ENCODE data around the gene UBE2E1.

Gene UBE2E1

GRCh38 chr3:23796518-23796917 is 9.2 kb upstream of the UBE2E1 start:
- DNase-seq, result no peak

- no peak for DNase-seq
These were observed 8.3 kb upstream of the UBE2E1 start for GRCh38 chr3:23797491-23797890.

- DNase-seq, result no peak
These were observed 7.3 kb upstream of the UBE2E1 start for GRCh38 chr3:23798456-23798855.

- no peak for DNase-seq
These were observed 6.9 kb upstream of the UBE2E1 start for GRCh38 chr3:23798876-23799275.

GRCh38 chr3:23800731-23801130 is 5.0 kb upstream of the UBE2E1 start:
- no peak for DNase-seq

DNA sequence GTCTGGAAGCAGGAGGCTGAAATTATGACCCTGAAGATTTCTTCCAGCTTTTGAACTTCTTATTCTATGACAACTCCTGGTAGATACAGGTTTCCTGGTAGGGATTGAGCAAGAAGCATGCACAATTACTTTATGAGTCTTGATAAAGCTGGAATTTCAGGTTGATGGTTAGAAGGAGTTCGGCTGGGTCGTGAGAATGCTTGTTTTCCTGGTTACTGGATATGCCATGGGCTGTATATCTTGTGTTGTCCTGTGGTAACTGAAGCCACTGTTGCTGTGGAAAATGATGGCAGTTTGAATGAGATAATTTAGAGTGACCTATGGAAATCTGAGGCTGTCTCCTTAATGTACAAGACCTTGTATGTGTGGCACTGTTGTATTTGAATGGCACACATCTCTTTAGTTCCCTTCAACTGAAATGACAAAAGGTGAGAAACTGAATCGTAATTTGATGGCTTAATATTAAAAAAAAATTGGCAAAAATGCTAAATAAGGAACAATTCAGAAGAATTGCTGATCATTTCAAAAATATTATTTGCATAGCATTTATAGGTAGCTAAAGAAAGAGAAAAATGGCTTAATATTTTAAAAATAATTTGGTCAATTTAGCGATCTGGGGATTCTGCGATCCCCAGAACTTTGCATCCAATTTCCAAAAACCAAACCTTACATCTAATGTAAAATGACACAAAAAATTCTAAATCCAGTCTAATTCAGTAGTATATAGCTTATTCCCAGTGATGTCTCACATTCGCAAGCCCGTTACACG is 1.1 kb upstream of the UBE2E1 start:
- DNase-seq, result no peak

DNA sequence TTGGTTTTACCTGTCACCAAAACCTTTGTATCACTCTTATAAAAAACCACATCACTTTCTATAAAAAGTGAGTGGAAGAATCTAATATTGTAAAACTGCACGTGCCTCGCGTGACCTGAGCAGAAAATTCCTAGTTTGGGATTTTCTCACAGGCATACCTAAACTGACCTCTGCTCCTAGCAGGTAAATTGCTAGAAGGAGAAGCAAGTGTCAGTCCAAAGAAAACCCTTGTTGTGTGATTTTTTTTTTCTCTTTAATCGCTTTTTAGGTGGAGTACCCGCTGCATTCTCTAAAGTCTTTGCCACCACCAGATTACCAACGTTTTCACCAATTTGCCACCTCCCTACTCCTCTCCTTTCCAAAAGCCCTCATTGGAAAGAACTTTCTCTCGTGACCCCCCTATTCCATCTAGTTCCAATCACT is 534 bp upstream of the UBE2E1 start:
- no peak for DNase-seq

DNA sequence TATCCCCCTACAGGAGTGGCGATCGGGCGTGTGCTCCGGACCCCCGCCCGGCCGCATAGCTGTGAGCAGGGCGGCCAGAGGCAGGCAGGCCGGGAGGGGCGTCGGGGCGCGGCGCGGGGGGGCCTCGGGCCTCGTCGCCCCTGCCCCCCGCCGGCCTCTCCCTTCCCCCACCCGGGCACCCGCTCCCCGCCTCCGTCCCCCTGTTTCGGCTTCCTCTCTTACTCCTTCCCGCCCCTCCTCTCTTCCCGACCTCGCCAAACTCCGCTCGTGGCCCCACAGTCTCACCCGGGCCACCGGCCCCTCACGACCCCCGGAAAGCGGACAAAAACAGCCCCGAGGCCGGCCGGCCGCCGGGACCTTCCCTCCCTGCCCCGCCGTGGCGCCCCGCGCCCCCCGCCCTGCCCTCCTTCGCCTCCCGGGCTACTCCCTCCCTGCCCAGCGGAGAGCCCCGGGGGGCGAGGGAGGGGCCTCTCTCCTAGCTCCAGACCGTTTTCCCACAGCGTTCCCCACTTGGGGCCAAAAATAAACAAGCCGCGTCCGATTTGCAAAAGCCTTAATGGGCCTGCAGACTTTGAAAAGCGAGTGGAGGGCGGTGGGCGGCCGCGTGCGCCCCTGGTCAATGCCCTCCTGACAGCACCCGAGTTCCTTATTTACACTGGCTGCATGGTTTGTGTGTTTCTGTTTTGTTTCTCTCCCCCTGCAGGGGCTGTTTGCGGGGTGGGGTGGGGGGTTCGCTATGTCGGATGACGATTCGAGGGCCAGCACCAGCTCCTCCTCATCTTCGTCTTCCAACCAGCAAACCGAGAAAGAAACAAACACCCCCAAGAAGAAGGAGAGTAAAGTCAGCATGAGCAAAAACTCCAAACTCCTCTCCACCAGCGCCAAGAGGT is 1.0 kb downstream of the UBE2E1 start:
- DNase-seq, result peak in 1 of 4 experiments; percentile 3

DNA sequence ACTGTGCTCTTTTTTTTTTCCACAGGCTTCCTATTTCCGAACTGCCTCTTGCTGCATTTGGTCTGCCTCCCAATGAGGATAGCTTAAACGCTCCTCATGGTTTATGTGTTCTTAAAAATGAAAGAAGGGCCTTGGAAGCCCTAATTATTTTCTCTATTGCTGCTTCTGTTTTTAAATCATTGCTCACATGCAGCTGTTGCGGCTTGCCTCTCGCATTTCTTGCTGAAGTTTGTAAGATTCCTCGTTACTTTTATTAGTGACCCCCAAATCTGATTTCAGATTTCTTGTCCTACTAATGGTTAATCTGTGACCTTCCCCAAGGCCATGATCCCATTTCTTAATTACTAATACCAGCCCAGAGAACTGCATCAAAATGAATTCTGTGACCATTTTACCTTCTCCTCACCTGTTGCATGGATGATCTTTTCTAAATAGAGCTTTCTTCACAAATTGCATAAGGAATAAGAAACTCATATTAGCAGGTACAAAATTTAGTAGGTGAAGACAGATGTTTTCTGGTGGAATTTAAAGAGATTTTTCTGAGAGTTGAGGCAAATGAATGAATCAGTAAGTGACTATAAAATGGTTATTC is 1.8 kb downstream of the UBE2E1 start:
- DNase-seq, result no peak

DNA sequence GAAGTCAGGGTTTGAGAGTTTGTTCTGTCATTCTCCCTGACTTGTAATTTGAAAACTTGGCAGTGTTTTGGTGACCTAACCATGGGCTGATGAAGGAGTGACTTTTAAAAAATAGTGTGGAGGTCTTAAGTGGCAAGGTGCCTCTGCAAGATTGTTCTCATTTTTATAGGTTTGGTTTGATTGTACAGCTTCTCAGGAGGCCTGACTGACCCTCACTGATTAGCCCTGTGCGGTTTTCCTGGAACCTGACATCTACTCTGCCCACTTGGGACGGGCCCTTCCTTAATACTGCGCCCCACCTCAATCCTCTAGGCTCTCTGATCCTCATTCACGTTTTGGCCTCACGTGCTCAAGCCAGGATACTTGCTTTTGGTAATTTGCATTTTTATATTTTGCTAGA is 2.8 kb downstream of the UBE2E1 start:
- no peak for DNase-seq

DNA sequence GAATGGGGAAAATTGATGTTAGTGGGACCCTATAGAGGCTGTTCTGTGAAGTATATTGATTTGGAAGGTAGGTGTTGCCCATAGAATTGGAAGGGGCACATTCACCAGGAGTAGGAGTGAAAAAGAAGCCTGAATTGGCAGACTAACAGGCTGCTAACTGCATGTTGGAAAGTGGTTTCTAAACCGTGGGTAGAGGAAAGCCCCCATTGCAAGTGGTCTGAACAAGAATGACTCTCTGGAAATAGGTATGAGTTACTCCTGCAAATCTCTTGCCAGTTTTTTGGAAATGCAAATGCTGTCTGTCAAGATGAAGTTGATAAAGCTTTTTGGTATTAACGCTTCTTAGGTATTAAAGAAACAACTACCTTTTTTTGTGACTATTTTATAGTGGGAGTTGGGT is 3.5 kb downstream of the UBE2E1 start:
- no peak for DNase-seq

GRCh38 chr3:23809840-23810342 is 4.1 kb downstream of the UBE2E1 start:
- no peak for DNase-seq

DNA sequence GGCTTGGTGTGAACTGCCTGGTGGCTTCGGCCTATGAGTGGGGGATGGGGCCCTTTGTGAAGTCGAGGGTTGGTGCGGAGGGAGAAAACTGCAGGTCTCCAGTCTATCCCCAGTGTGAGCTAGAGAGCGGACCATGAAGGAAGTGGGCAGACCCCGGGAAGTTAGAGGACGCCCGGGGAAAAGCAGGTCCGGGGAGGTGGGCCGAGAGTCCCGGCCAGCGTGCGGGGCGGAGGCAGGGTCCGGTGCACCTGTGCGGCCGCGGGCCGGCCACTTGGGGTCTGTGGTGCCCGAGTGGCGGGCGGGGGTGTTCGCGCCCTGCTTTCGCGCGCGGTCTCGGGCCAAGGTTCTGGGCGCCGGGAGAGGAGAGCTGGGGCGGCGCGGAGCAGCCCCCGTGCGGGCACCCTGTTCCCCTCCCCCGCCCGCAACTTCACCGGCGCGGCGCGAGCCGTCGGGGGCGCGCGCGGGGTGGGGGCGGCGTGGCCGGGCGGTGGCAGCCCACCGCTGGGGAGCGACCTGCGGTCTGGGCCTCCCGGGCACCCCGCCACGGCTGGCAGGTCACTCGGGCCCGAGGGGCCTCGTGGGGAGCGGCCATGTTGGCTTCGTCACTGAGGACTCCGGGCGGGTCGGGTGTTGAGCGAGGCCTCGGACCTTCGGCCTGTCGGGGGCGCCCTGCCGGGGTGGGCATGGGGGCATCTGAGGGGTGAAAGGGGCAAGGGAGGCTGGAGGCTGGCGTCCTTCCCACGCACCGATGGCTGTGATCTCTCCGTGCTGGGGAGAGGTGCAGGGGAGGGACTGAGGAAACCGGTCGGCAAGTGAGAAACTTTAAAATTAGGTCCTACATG is 4.8 kb downstream of the UBE2E1 start:
- peak in 3 of 4 experiments; percentile 9 to 21 (median 19) for DNase-seq

- no peak for DNase-seq
These were observed 5.4 kb downstream of the UBE2E1 start for GRCh38 chr3:23811185-23811527.

- no peak for DNase-seq
These were observed 6.2 kb downstream of the UBE2E1 start for GRCh38 chr3:23811919-23812318.

DNA sequence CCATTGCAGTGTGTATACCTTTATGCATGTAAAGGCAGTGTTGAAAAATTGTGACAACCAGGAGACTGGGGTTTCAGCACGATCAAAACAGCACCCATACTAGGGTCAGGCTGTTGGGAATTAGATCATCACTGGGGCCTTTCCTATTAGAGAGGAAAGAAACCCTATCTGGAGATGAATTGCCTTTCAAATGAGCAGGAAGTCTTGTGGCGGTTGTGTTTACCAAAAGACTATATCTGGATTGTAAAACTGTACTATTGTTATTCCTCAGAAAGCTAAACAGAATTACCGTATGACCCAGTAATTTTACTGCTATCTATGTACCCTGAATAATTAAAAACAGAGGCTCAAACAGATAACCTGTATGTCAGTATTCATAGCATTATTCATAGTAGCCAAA is 10.1 kb downstream of the UBE2E1 start:
- DNase-seq, result no peak

GRCh38 chr3:23816721-23817120 is 11.0 kb downstream of the UBE2E1 start:
- no peak for DNase-seq

DNA sequence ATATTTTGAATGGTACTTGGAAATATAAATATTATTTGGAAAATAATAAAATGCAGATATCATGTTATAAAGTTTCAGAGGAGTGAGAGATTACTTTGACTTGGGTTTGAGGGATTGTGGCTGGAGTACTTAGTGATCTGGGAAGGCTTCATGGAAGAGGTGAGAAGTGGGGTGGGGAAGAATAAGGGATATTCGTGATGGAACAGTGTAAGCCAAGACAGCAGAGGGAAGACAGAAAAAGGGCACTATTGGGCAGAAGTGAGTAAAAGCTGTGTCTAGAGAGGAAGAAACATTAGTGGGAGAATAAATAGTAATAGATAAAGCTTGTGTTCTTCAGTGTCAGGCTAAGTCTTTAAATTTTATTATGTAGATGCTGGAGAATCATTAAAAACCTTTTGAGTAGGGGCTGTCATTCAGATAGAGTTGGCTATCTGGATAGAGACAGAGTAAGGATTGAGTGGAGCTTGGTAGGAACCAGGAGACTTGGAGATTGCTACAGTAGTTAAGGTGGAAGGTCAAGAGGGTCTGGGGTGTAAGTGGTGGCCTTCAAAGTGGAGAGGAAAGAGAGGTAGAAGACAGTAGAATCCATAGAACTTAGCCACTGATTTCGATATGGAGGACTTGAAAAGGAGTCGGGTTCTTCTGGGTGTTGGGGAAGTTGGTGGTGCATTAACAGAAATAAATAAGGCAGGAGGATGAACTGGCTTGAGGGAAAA is 11.9 kb downstream of the UBE2E1 start:
- no peak for DNase-seq

DNA sequence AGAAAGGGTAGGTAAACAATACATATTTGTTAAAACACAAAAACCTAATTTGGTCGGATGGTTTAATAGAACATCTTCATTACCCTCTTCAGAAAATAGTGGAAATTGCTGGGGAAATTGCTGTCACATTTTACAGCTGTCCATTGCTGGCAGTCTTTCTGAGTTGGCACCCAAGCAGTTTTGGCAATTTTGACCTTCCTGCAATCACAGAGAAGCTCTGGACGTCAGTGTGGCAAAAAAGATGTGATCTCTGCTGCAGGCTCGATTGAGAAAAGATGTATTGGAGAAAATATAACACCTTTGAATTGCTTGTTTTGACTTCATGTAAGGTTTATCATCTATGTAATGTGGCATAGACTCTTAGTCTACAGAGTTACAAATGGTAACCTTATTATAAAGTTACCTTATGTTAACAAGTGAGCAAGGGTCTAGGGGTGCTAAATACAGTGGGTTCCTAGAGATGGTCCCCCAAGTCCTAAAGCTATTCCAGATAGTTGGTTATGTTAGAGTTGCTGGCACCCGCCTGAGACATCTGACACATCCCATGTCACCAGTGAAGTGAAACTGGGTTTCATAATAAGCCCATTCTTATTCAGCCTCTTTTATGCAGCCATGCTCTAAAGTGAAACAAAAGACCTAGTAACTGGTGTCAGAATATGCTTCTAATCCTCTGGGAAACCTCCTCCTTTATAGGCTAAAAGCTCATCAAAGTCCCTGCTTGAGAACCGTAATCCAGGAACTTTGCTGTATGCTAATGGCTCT is 14.0 kb downstream of the UBE2E1 start:
- no peak for DNase-seq

DNA sequence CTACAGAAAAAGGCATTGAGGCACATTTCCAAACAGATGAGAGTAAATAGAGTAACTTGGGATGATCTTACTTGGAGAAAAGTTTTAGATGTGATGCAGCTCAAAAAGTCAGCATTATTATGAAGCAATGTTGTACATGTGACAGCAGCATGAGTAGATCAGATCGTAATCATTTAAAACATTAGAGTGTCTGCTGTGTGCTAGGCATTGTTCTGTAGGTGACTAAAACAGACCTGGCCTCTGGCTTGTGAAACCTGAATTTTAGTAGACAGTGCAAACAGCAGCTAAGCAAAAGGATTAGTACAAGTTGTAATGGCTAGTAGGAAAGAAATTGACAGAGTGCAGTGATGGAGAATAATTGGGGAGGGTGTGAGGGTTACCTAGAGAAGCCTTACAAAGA is 15.1 kb downstream of the UBE2E1 start:
- DNase-seq, result no peak

GRCh38 chr3:23821858-23822257 is 16.1 kb downstream of the UBE2E1 start:
- DNase-seq, result no peak
